GM18505 (cell line): ENCODE measurements around the gene ACTR2.
"Not testable (repeated sequence)": the region's sequence is repeated elsewhere in the genome, so short reads cannot be mapped to it uniquely, and the experiment has no call there.

Experiments
- ATAC-seq: cut with Tn5 transposase; IDR thresholded peaks from one replicate; pipeline ENCODE4 v1.9.1; 2021; ENCODE audit not compliant: unreplicated experiment
- POLR2A ChIP-seq: IDR thresholded peaks from 4 replicates; pipeline ENCODE4 v1.6.1; 2011; ENCODE audit warnings: borderline replicate concordance; ENCODE audit not compliant: insufficient read depth, insufficient read length; ENCODE audit errors: extremely low read depth

Gene ACTR2

GRCh38 chr2:65256054-65256453 lies 28.4 kb downstream of the ACTR2 start:
- ATAC-seq: no peak
- no peak for TF ChIP-seq POLR2A

- ATAC-seq: not testable (repeated sequence)
Measured at GRCh38 chr2:65257866-65258265, 30.2 kb downstream of the ACTR2 start.

GRCh38 chr2:65261676-65262075 lies 34.0 kb downstream of the ACTR2 start:
- ATAC-seq: no peak
- no peak for TF ChIP-seq POLR2A

- ATAC-seq: no peak
- no peak for TF ChIP-seq POLR2A
Measured at GRCh38 chr2:65263262-65263661, 35.6 kb downstream of the ACTR2 start.

GRCh38 chr2:65263986-65264385 lies 36.4 kb downstream of the ACTR2 start:
- ATAC-seq: no peak
- no peak for TF ChIP-seq POLR2A

- ATAC-seq: no peak
Measured at GRCh38 chr2:65264821-65265670, 37.4 kb downstream of the ACTR2 start.

GRCh38 chr2:65265671-65266045 lies 38.0 kb downstream of the ACTR2 start:
- no peak for TF ChIP-seq POLR2A
- no peak for ATAC-seq

More at GRCh38 chr2:65264821-65265670, 37.4 kb downstream of the ACTR2 start:
- no peak for TF ChIP-seq POLR2A

- TF ChIP-seq POLR2A: no peak
- ATAC-seq: no peak
Measured at GRCh38 chr2:65267008-65267407, 39.4 kb downstream of the ACTR2 start.

- no peak for TF ChIP-seq POLR2A
- ATAC-seq: no peak
Measured at GRCh38 chr2:65268957-65269356, 41.3 kb downstream of the ACTR2 start.

- ATAC-seq: no peak
- no peak for TF ChIP-seq POLR2A
Measured at GRCh38 chr2:65273344-65273743, 45.7 kb downstream of the ACTR2 start.

GRCh38 chr2:65275141-65275915 lies 47.7 kb downstream of the ACTR2 start:
- TF ChIP-seq POLR2A: no peak
- no peak for ATAC-seq

GRCh38 chr2:65276609-65277008 lies 49.0 kb downstream of the ACTR2 start:
- no peak for ATAC-seq

GRCh38 chr2:65277118-65277517 lies 49.5 kb downstream of the ACTR2 start:
- TF ChIP-seq POLR2A: no peak
- ATAC-seq: no peak

More at GRCh38 chr2:65276609-65277008, 49.0 kb downstream of the ACTR2 start:
- no peak for TF ChIP-seq POLR2A
